Tibial nerve (tissue), 4 donors: ENCODE results near the gene ATP8A1. TPM values are rescaled to one million over a fixed set of nuclear protein-coding genes. Genes with fewer than 3 reads are reported as not detected.

Experiments
- DNase-seq, 2 donors: peaks; one replicate each; pipeline ENCODE4 v3.0.0-alpha.2; 2019; ENCODE audit warnings: low spot score in 2 of 2
- H3K27ac ChIP-seq, 4 donors: fragments of 200-600 bp; sonication (generic) in 3 of 4; one replicate each; pipeline ENCODE4 v1.5.1; 2017 to 2019; ENCODE audit warnings: mild to moderate bottlenecking in 1 of 4
- H3K27me3 ChIP-seq, 2 donors: fragments of 200-600 bp; sonication (generic) in 1 of 2; one replicate each; pipeline versions ENCODE4 v1.5.1 to v1.6.0; 2017 to 2019
- H3K36me3 ChIP-seq, 3 donors: fragments of 200-600 bp; sonication (generic); one replicate each; pipeline ENCODE4 v1.5.1; 2018 to 2019
- H3K4me1 ChIP-seq, 4 donors: fragments of 200-600 bp; sonication (generic) in 3 of 4; one replicate each; pipeline ENCODE4 v1.5.1; 2017 to 2019
- H3K4me3 ChIP-seq, 4 donors: fragments of 200-600 bp; sonication (generic) in 3 of 4; one replicate each; pipeline ENCODE4 v1.5.1; 2017 to 2019; ENCODE audit warnings: mild to moderate bottlenecking in 1 of 4, moderate library complexity in 1 of 4
- H3K9me3 ChIP-seq, 4 donors: fragments of 200-600 bp; sonication (generic) in 3 of 4; one replicate each; pipeline ENCODE4 v1.5.1; 2017 to 2019
- EP300 ChIP-seq, 2 donors: sonication (generic); formaldehyde crosslinking; IDR thresholded peaks; one replicate each; pipeline ENCODE4 v1.6.1; 2017; ENCODE audit warnings: antibody characterized with exemption in 2 of 2, mild to moderate bottlenecking in 1 of 2
- POLR2A ChIP-seq, 2 donors: fragments of 450-650 bp; IDR thresholded peaks; one replicate each; pipeline ENCODE4 v1.6.1; 2017; ENCODE audit warnings: antibody characterized with exemption in 2 of 2, mild to moderate bottlenecking in 2 of 2, moderate library complexity in 2 of 2
- WGBS, 2 donors: methylation state at CpG; one replicate each; pipeline ENCODE4 v1.1.5; 2018; 5-methylcytosine and 5-hydroxymethylcytosine counted together
- total RNA-seq, 4 donors: library from RNA; depleted of rRNA; stranded (reverse); fragments of >200 nt; gene quantifications; one replicate each; pipeline ENCODE4 v1.1.0, GENCODE V29; 2016
- TF ChIP-seq, protein P1 (sequence below), 5 experiments: fragments of 200-600 bp in 3 of 5; fragments of 450-650 bp in 2 of 5; sonication (generic) in 3 of 5; IDR thresholded peaks; one replicate each; pipeline ENCODE4 v1.5.1; 2016 to 2019; ENCODE audit warnings: antibody characterized with exemption in 5 of 5, mild to moderate bottlenecking in 3 of 5, moderate library complexity in 2 of 5

Gene ATP8A1
- total RNA-seq, 4 donors from 2014 or later, result 57.9 to 79.7 (median 64.9) TPM

DNA sequence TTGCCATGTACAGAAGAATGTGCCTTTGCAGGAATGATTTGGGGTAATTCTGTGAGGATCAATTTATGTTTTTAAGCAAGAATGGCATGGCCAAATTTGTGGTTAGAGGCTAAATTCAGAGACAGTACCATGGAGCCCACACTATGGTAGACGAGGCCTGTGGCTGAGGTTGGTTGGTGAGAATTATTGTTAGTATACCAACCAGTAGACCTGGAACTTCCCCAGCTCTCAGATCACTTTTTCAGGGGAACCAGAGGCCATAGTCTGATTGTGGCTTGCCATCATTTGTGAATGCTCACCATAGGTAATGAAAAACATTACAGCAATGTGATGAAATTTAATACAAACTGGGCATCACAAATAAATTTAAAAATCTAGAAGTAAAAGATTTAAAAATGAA lies 203.3 kb downstream of the ATP8A1 start:
- 88 to 95% methylated on average over 1 of the region's 1 CpG for WGBS, 2 donors
- no peak overlapping the region for H3K4me3 ChIP-seq
- peaks cover 0 to 18% (median 0%) of the 10 kb centered on the region in 4 donors for H3K4me1 ChIP-seq

GRCh38 chr4:42452823-42453222 lies 204.1 kb downstream of the ATP8A1 start:
- Histone ChIP-seq H3K4me1 (peaks cover 0 to 14% (median 0%) of the 10 kb centered on the region in 4 donors), H3K27ac (no peak overlapping the region), H3K4me3 (no peak overlapping the region), H3K9me3 (no peaks in the 10 kb centered on the region), H3K36me3 (peaks cover 0 to 21% (median 0%) of the 10 kb centered on the region in 3 donors), H3K27me3 (no peaks in the 10 kb centered on the region)
- TF ChIP-seq, protein P1, sequence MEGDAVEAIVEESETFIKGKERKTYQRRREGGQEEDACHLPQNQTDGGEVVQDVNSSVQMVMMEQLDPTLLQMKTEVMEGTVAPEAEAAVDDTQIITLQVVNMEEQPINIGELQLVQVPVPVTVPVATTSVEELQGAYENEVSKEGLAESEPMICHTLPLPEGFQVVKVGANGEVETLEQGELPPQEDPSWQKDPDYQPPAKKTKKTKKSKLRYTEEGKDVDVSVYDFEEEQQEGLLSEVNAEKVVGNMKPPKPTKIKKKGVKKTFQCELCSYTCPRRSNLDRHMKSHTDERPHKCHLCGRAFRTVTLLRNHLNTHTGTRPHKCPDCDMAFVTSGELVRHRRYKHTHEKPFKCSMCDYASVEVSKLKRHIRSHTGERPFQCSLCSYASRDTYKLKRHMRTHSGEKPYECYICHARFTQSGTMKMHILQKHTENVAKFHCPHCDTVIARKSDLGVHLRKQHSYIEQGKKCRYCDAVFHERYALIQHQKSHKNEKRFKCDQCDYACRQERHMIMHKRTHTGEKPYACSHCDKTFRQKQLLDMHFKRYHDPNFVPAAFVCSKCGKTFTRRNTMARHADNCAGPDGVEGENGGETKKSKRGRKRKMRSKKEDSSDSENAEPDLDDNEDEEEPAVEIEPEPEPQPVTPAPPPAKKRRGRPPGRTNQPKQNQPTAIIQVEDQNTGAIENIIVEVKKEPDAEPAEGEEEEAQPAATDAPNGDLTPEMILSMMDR (IDR thresholded peaks at IDR 0.05), result no peak
- TF ChIP-seq EP300 (IDR thresholded peaks at IDR 0.05) (no peak), POLR2A (IDR thresholded peaks at IDR 0.05) (no peak)
- 61% methylated on average over 3 of the region's 3 CpGs for WGBS, 2 donors
- DNase-seq, result no peak

More for the DNA sequence above, 203.3 kb downstream of the ATP8A1 start:
- H3K9me3 ChIP-seq, result no peaks in the 10 kb centered on the region
- peaks cover 0 to 21% (median 0%) of the 10 kb centered on the region in 3 donors for H3K36me3 ChIP-seq
- TF ChIP-seq EP300 (IDR thresholded peaks at IDR 0.05) (no peak), POLR2A (IDR thresholded peaks at IDR 0.05) (no peak)
- TF ChIP-seq, protein P1 (IDR thresholded peaks at IDR 0.05), result no peak
- no peak overlapping the region for H3K27ac ChIP-seq
- no peak for DNase-seq
- H3K27me3 ChIP-seq, result no peaks in the 10 kb centered on the region

- Histone ChIP-seq H3K27me3 (no peaks in the 10 kb centered on the region), H3K4me3 (no peak overlapping the region), H3K9me3 (no peaks in the 10 kb centered on the region), H3K36me3 (peaks cover 0 to 38% (median 0%) of the 10 kb centered on the region in 3 donors), H3K4me1 (peaks cover 0 to 3% (median 0%) of the 10 kb centered on the region in 4 donors), H3K27ac (no peak overlapping the region)
- WGBS, 2 donors, result 63 to 70% methylated on average over 5 of the region's 5 CpGs
- no peak for DNase-seq
- TF ChIP-seq EP300 (IDR thresholded peaks at IDR 0.05) (no peak), POLR2A (IDR thresholded peaks at IDR 0.05) (no peak)
- TF ChIP-seq, protein P1 (IDR thresholded peaks at IDR 0.05), result no peak
Measured at GRCh38 chr4:42446823-42447222, 210.1 kb downstream of the ATP8A1 start.

- Histone ChIP-seq H3K4me1 (no peaks in the 10 kb centered on the region), H3K36me3 (peaks cover 0 to 24% (median 0%) of the 10 kb centered on the region in 3 donors), H3K27me3 (no peaks in the 10 kb centered on the region), H3K9me3 (no peaks in the 10 kb centered on the region), H3K4me3 (no peak overlapping the region), H3K27ac (no peak overlapping the region)
- 93 to 95% methylated on average over 5 of the region's 5 CpGs for WGBS, 2 donors
- TF ChIP-seq, protein P1 (IDR thresholded peaks at IDR 0.05), result no peak
- TF ChIP-seq EP300 (IDR thresholded peaks at IDR 0.05) (no peak), POLR2A (IDR thresholded peaks at IDR 0.05) (no peak)
- no peak for DNase-seq
Measured at GRCh38 chr4:42445038-42445437, 211.9 kb downstream of the ATP8A1 start.

- Histone ChIP-seq H3K27me3 (no peaks in the 10 kb centered on the region), H3K36me3 (peaks cover 0 to 33% (median 0%) of the 10 kb centered on the region in 3 donors), H3K9me3 (no peaks in the 10 kb centered on the region), H3K4me1 (no peaks in the 10 kb centered on the region), H3K27ac (no peak overlapping the region), H3K4me3 (no peak overlapping the region)
- TF ChIP-seq, protein P1 (IDR thresholded peaks at IDR 0.05), result no peak
- TF ChIP-seq POLR2A (IDR thresholded peaks at IDR 0.05) (no peak), EP300 (IDR thresholded peaks at IDR 0.05) (no peak)
- no peak for DNase-seq
- 75 to 92% methylated on average over 2 of the region's 2 CpGs for WGBS, 2 donors
Measured at GRCh38 chr4:42442601-42443000, 214.3 kb downstream of the ATP8A1 start.
